Thyroid gland (tissue), 4 donors: Measurements from ENCODE around the gene POU4F1. TPM values are rescaled to one million over a fixed set of nuclear protein-coding genes. Genes with fewer than 3 reads are reported as not detected.

Experiments
- DNase-seq, 2 donors: peaks; one replicate each; pipeline ENCODE4 v3.0.0-alpha.2; 2019
- H3K27ac ChIP-seq, 3 donors: fragments of 200-600 bp; sonication (generic); 1 replicate in 2 of 3; 2 replicates in 1 of 3; pipeline ENCODE4 v1.5.1; 2016 to 2019; ENCODE audit warnings: mild to moderate bottlenecking in 1 of 3, moderate library complexity in 1 of 3
- H3K27me3 ChIP-seq: fragments of 200-600 bp; sonication (generic); one replicate; pipeline ENCODE4 v1.5.1; 2019
- H3K36me3 ChIP-seq, 2 donors: fragments of 200-600 bp; sonication (generic); one replicate each; pipeline ENCODE4 v1.5.1; 2016 to 2019
- H3K4me1 ChIP-seq, 2 donors: fragments of 200-600 bp; sonication (generic); one replicate each; pipeline ENCODE4 v1.5.1; 2017 to 2019
- H3K4me3 ChIP-seq, 3 donors: fragments of 200-600 bp; sonication (generic); replicated peaks in 1 of 3; 1 replicate in 2 of 3; 2 replicates in 1 of 3; pipeline ENCODE4 v1.5.1; 2016; ENCODE audit warnings: mild to moderate bottlenecking in 1 of 3
- H3K9me3 ChIP-seq: fragments of 200-600 bp; sonication (generic); one replicate; pipeline ENCODE4 v1.5.1; 2017
- CTCF ChIP-seq, 6 experiments: fragments of 200-600 bp in 3 of 6; fragments of 450-650 bp in 3 of 6; sonication (generic) in 3 of 6; IDR thresholded peaks; one replicate each; pipeline ENCODE4 v1.5.1; 2016 to 2019; ENCODE audit warnings: antibody characterized with exemption in 6 of 6, mild to moderate bottlenecking in 2 of 6, inconsistent platforms in 1 of 6, moderate library complexity in 1 of 6
- POLR2A ChIP-seq, 2 donors: fragments of 450-650 bp; IDR thresholded peaks; one replicate each; pipeline ENCODE4 v1.6.1; 2017; ENCODE audit warnings: antibody characterized with exemption in 2 of 2, mild to moderate bottlenecking in 2 of 2, moderate library complexity in 1 of 2
- WGBS, 2 donors: methylation state at CpG; one replicate each; pipeline ENCODE4 v1.1.5; 2017; 5-methylcytosine and 5-hydroxymethylcytosine counted together
- intact Hi-C: fragments of 100-400 bp; cut with DNase I; formaldehyde crosslinking; loops from one replicate; pipeline ENCODE4 v1.15.1; 2023
- total RNA-seq, 4 donors: library from RNA; depleted of rRNA; stranded (reverse); fragments of >200 nt; gene quantifications; one replicate each; pipeline ENCODE4 v1.2.3, GENCODE V29; 2016

Gene POU4F1
- total RNA-seq, 4 donors from 2014 or later, result not detected

- Histone ChIP-seq H3K9me3 (no peaks in the 10 kb centered on the region), H3K4me1 (peaks cover 8 to 23% of the 10 kb centered on the region in 2 donors), H3K36me3 (no peaks in the 10 kb centered on the region), H3K27ac (no peak overlapping the region), H3K4me3 (no peak overlapping the region), H3K27me3 (peaks cover 77% of the 10 kb centered on the region)
- no peak for TF ChIP-seq CTCF (IDR thresholded peaks at IDR 0.05)
- no peak for TF ChIP-seq POLR2A (IDR thresholded peaks at IDR 0.05)
- 6% methylated on average over 23 of the region's 112 CpGs for WGBS, 2 donors
- intact Hi-C loops, result loop anchor here (10.0 kb wide), 1 partner anchor 53 kb away; the partner anchor contains the start of gene OBI1
- no peak for DNase-seq
These were observed 1.3 kb downstream of the POU4F1 start for GRCh38 chr13:78601874-78602560.

GRCh38 chr13:78601124-78601873 lies 2.1 kb downstream of the POU4F1 start:
- intact Hi-C loops, result loop anchor here (10.0 kb wide), 1 partner anchor 54 kb away; the partner anchor contains the start of gene OBI1
- Histone ChIP-seq H3K36me3 (no peaks in the 10 kb centered on the region), H3K9me3 (no peaks in the 10 kb centered on the region), H3K27me3 (peaks cover 77% of the 10 kb centered on the region), H3K4me3 (no peak overlapping the region), H3K4me1 (peaks cover 8 to 28% of the 10 kb centered on the region in 2 donors), H3K27ac (no peak overlapping the region)
- TF ChIP-seq CTCF (IDR thresholded peaks at IDR 0.05), result no peak
- DNase-seq, result no peak
- WGBS, 2 donors, result 4 to 5% methylated on average over 25 to 37 of the region's 58 CpGs

- intact Hi-C loops, result loop anchor here (10.0 kb wide), 1 partner anchor 54 kb away; the partner anchor contains the start of gene OBI1
- Histone ChIP-seq H3K27me3 (peaks cover 78% of the 10 kb centered on the region), H3K27ac (no peak overlapping the region), H3K4me1 (peaks cover 8 to 36% of the 10 kb centered on the region in 2 donors), H3K9me3 (no peaks in the 10 kb centered on the region), H3K36me3 (no peaks in the 10 kb centered on the region), H3K4me3 (no peak overlapping the region)
- WGBS, 2 donors, result 12 to 16% methylated on average over 13 of the region's 13 CpGs
- DNase-seq, result no peak
- no peak for TF ChIP-seq CTCF (IDR thresholded peaks at IDR 0.05)
- TF ChIP-seq POLR2A (IDR thresholded peaks at IDR 0.05), result no peak
These were observed 3.0 kb downstream of the POU4F1 start for GRCh38 chr13:78600280-78600883.

GRCh38 chr13:78599645-78600279 lies 3.6 kb downstream of the POU4F1 start:
- Histone ChIP-seq H3K4me1 (peaks cover 8 to 36% of the 10 kb centered on the region in 2 donors), H3K27ac (no peak overlapping the region), H3K4me3 (no peak overlapping the region), H3K9me3 (no peaks in the 10 kb centered on the region), H3K27me3 (peaks cover 80% of the 10 kb centered on the region), H3K36me3 (no peaks in the 10 kb centered on the region)
- TF ChIP-seq POLR2A (IDR thresholded peaks at IDR 0.05) (no peak), CTCF (IDR thresholded peaks at IDR 0.05) (no peak)
- intact Hi-C loops, result loop anchor here (10.0 kb wide), 1 partner anchor 55 kb away; the partner anchor contains the start of gene OBI1
- 13 to 16% methylated on average over 6 of the region's 6 CpGs for WGBS, 2 donors
- no peak for DNase-seq
